Measurements from ENCODE around the gene MGMT.

DNA sequence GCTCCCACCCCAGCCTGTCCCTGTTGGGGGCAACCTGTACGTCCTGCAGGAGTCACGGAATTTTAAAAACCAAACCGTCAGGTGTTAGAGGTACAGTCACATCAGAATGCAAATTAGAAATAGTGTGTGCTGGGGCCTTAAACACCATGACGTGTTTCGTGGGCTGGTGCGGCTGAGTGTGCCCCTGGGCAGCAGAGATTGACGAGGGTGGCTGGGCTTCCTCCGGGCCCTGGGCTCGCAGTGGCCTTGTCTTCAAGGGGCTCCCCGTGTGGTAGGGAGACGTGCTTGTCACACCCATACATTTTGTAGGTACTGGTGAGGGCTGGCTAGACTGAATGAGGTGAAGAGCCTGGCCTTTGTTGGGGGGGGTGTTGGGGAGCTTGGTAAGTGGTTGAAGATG, 7.6 kb downstream of the MGMT start:
- TF ChIP-seq POLR2AphosphoS5 (IDR thresholded peaks at IDR 0.05) (no peak), EP300 (IDR thresholded peaks at IDR 0.05) (no peak), POLR2A (IDR thresholded peaks at IDR 0.05) (no peak)
